Upper lobe of right lung (tissue), 1 donor: ENCODE data around the gene FIZ1. TPM values are rescaled to one million over a fixed set of nuclear protein-coding genes. Genes with fewer than 3 reads are reported as not detected.

Experiments used
- ATAC-seq: fragments of 200-7000 bp; cut with Tn5 transposase; one replicate; pipeline ENCODE4 v1.9.1; 2020; ENCODE audit warnings: mild to moderate bottlenecking, moderate library complexity
- DNase-seq: peaks from one replicate; pipeline ENCODE4 v3.0.0-alpha.2; 2020
- H3K27ac ChIP-seq: fragments of 200-600 bp; one replicate; pipeline ENCODE4 v1.8.0; 2022
- H3K27me3 ChIP-seq: fragments of 200-600 bp; one replicate; pipeline ENCODE4 v1.8.0; 2022; ENCODE audit warnings: mild to moderate bottlenecking
- H3K36me3 ChIP-seq: fragments of 200-600 bp; one replicate; pipeline ENCODE4 v1.8.0; 2022
- H3K4me1 ChIP-seq: fragments of 200-600 bp; one replicate; pipeline ENCODE4 v1.8.0; 2022
- H3K4me3 ChIP-seq: fragments of 200-600 bp; one replicate; pipeline ENCODE4 v1.8.0; 2022; ENCODE audit warnings: mild to moderate bottlenecking
- H3K9me3 ChIP-seq: fragments of 200-600 bp; one replicate; pipeline ENCODE4 v1.8.0; 2022
- intact Hi-C: fragments of 100-400 bp; cut with DNase I; formaldehyde crosslinking; loops from one replicate; pipeline ENCODE4 v1.11.0; 2022
- total RNA-seq: library from RNA; stranded (reverse); fragmentation: NEBNext Ultra II Directional; extraction: Animal tissue kit (Norgen Biotek cat#: 25700); gene quantifications from one replicate; pipeline ENCODE4 v1.2.1, GENCODE V29; 2021
- TF ChIP-seq, protein P1 (sequence below): fragments of 200-600 bp; IDR thresholded peaks from one replicate; pipeline ENCODE4 v1.8.0; 2022; ENCODE audit warnings: antibody characterized with exemption
- donor health status: DM: no; HTN: yes; CAD: no; lungs with severe emphysema.

Gene FIZ1
- total RNA-seq, 1 donor from 2014 or later = 14.9 TPM

DNA sequence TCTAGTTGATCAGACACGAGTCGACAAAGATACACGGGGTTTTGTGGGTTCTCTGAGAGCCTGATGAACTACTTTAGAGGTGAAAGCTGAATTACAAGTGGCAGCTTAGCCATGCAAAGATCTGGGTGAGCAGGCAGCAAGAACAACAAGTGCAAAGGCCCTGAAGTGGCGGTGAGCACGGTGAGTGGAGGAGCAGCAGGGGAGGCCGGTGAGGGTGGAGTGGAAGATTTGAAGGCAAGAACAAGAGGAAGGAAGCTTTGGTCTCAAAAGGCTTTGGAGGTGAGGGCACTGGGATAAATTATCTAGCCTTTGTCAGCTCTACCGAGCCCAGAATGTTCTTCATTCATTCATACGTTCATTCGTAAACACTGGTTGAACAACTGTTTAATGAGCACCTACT lies 7.5 kb upstream of the FIZ1 start:
- Histone ChIP-seq H3K27ac (peak overlapping the region; percentile 92), H3K9me3 (no peaks in the 10 kb centered on the region), H3K36me3 (peaks cover 14% of the 10 kb centered on the region), H3K4me1 (peaks cover 29% of the 10 kb centered on the region), H3K27me3 (no peaks in the 10 kb centered on the region), H3K4me3 (peak overlapping the region; percentile 66)
- intact Hi-C loops = no loop called here
- no peak for DNase-seq
- TF ChIP-seq, protein P1, sequence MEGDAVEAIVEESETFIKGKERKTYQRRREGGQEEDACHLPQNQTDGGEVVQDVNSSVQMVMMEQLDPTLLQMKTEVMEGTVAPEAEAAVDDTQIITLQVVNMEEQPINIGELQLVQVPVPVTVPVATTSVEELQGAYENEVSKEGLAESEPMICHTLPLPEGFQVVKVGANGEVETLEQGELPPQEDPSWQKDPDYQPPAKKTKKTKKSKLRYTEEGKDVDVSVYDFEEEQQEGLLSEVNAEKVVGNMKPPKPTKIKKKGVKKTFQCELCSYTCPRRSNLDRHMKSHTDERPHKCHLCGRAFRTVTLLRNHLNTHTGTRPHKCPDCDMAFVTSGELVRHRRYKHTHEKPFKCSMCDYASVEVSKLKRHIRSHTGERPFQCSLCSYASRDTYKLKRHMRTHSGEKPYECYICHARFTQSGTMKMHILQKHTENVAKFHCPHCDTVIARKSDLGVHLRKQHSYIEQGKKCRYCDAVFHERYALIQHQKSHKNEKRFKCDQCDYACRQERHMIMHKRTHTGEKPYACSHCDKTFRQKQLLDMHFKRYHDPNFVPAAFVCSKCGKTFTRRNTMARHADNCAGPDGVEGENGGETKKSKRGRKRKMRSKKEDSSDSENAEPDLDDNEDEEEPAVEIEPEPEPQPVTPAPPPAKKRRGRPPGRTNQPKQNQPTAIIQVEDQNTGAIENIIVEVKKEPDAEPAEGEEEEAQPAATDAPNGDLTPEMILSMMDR = no peak
- ATAC-seq = no peak

DNA sequence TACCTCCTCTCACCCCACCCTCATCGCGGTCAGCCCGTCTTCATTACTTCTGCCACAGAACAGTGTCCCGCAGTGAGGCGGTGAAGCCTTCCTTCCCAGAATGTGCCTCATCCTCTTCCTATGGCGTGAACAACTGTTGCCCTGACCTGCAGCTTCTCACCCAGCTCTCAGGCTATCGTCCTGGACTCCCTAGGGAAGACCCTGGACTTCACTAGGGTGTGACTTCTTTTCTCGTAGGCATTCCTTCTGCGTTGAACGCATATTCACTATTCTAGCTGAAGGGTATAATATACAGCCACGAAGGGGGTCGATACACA lies 7.1 kb upstream of the FIZ1 start:
- Histone ChIP-seq H3K9me3 (no peaks in the 10 kb centered on the region), H3K4me1 (peaks cover 25% of the 10 kb centered on the region), H3K4me3 (peak overlapping the region; percentile 66), H3K27ac (peak overlapping the region; percentile 92), H3K27me3 (no peaks in the 10 kb centered on the region), H3K36me3 (peaks cover 14% of the 10 kb centered on the region)
- TF ChIP-seq, protein P1 = no peak
- intact Hi-C loops = no loop called here
- ATAC-seq = no peak
- DNase-seq = no peak

DNA sequence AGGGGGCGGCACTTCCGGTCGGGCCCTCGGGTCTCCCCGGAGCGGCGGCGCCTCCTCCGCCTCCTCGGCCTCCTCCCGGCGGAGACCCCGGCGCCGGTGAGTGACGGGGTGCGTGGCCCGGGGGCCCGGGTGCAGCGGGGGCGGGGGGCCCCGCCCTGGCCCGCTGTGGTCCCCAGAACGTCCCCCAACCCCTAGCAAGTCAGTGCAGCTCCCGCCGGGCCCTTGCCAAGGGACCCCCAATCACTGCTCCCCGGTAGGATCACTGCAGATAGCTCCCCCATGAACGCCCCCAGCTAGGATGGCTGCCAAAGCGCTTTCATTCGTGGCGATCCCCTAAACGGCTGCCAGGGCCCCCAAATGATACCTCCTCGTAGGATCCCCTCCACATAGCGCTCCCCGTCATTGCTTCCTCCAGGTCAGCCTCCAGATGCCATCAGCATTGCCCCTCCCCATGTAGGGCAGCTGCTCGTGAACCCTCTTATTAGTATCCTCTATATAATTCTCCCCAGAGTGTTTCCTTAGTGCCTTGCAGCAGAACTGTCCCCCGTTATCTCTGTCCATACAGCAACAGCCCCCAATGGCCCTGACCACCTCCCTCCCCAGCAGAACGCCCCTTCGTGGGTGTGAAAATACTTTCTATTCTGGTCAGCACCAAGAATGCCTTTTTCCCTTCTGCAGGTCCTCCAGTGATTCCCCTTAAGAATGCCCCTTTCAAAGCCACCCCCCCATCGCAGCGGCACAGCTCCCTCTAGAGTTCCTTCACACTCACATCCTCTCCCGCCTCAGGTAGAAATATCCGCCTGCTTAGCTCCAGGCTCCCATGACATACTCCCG lies 6.5 kb upstream of the FIZ1 start, which contains the start of gene ZNF865:
ZNF865 (plus strand) TSS at position 11 of the 834 bp plus-strand sequence. CDS start 7,972 bp downstream, outside the sequence.
- intact Hi-C loops = no loop called here
- Histone ChIP-seq H3K4me3 (peak within 1 kb of the TSS; percentile 66), H3K27ac (peak within 1 kb of the TSS; percentile 92), H3K9me3 (no peaks in the 10 kb centered on the region), H3K36me3 (peaks cover 14% of the 10 kb centered on the region), H3K4me1 (peaks cover 31% of the 10 kb centered on the region), H3K27me3 (no peaks in the 10 kb centered on the region)
- ATAC-seq = peak; percentile 65
- TF ChIP-seq, protein P1 = peak; percentile 70
- DNase-seq = peak; percentile 86

DNA sequence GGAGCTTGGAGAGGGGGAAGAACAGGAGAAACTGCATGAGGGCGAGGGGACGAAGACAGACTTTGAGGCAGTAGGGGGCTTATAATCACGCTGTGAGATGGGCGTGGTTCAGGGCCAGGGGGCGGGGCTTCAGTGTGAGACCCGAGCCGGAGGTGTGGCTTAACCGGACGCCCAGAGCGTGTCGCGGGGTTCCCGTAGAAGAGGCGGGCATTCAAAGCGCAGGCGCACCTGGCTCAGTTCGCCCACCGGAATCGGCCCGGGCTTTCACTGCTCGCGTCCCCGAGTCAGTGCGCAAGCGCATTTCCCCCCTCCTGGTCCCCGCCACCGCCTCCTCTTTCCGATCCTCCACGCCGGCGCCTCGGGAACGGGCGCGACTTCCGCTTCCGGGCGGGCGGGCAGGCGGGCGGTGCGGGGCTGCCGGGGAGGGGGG lies 5.9 kb upstream of the FIZ1 start:
- Histone ChIP-seq H3K9me3 (no peaks in the 10 kb centered on the region), H3K27me3 (no peaks in the 10 kb centered on the region), H3K27ac (peak overlapping the region; percentile 92), H3K4me1 (peaks cover 34% of the 10 kb centered on the region), H3K4me3 (peak overlapping the region; percentile 66), H3K36me3 (peaks cover 13% of the 10 kb centered on the region)
- TF ChIP-seq, protein P1 = no peak
- DNase-seq (peak; percentile 99), ATAC-seq (peak; percentile 86)
- intact Hi-C loops = no loop called here

DNA sequence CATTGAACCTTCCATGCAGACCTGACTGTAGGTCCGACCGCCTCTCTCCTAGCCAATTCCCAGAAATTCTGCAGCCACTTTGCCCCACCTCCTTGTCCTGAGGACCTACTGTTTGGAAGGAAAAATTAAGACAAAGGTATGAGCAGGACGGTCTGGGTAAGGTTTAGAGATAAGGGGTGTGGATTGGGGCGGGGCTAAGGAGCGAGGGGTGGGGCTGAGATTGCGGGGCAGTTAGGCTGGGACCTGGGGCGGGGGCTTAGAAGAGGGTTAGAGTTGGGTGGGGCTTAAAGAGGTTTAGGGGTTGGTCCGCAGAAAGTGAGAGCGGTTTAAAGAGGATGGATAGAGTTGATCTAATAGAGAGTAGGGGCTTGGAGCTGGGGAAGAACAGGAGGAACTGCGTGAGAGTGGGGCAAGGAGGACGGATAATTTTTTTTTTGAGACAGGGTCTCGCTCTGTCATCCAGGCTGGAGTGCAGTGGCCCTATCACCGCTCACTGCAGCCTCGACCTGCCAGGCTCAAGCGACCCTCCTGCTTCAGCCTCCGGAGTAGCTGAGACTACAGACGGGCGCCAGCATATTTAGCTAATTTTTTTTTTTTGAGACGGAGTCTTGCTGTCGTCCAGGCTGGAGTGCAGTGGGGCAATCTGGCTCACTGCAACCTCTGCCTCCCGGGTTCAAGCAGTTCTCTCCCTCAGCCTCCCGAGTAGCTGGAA lies 4.4 kb upstream of the FIZ1 start:
- H3K4me1 ChIP-seq = peaks cover 34% of the 10 kb centered on the region
- no peaks in the 10 kb centered on the region for H3K27me3 ChIP-seq

More for the DNA sequence above, 4.4 kb upstream of the FIZ1 start:
- no peak for DNase-seq
- Histone ChIP-seq H3K36me3 (no peaks in the 10 kb centered on the region), H3K9me3 (no peaks in the 10 kb centered on the region), H3K27ac (peak overlapping the region; percentile 92), H3K4me3 (peak overlapping the region; percentile 66)
- intact Hi-C loops = no loop called here
- TF ChIP-seq, protein P1 = no peak
- no peak for ATAC-seq
